Ectodermal cell (in vitro differentiated cells): Measurements from ENCODE around the gene ZNF181. TPM values are rescaled to one million over a fixed set of nuclear protein-coding genes. Genes with fewer than 3 reads are reported as not detected.
"Not testable (repeated sequence)": the region's sequence is repeated elsewhere in the genome, so short reads cannot be mapped to it uniquely, and the experiment has no call there.

Experiments used
- H3K27ac ChIP-seq: 2 replicates; pipeline ENCODE4 v1.7.0; 2013; ENCODE audit warnings: mild to moderate bottlenecking, low read depth, low read length; ENCODE audit not compliant: insufficient read depth, poor library complexity, severe bottlenecking
- H3K27me3 ChIP-seq: 2 replicates; pipeline ENCODE4 v1.7.0; 2013; ENCODE audit warnings: mild to moderate bottlenecking, low read length; ENCODE audit not compliant: insufficient read depth, control insufficient read depth, poor library complexity, severe bottlenecking
- H3K36me3 ChIP-seq: one replicate; pipeline ENCODE4 v1.7.0; 2013; ENCODE audit warnings: low read length; ENCODE audit not compliant: control insufficient read depth, insufficient read depth
- H3K4me1 ChIP-seq: one replicate; pipeline ENCODE4 v1.7.0; 2013; ENCODE audit warnings: low read length; ENCODE audit not compliant: control insufficient read depth, insufficient read depth
- H3K4me3 ChIP-seq: 2 replicates; pipeline ENCODE4 v1.7.0; 2013; ENCODE audit warnings: low read depth, low read length, control low read depth; ENCODE audit not compliant: insufficient read depth
- H3K9me3 ChIP-seq: 2 replicates; pipeline ENCODE4 v1.7.0; 2013; ENCODE audit warnings: mild to moderate bottlenecking, low read length, moderate library complexity; ENCODE audit not compliant: control insufficient read depth
- WGBS, 2 experiments: methylation state at CpG; one replicate each; pipeline ENCODE4 v1.1.7; 2013; ENCODE audit warnings: missing lambda C conversion rate in 2 of 2; 5-methylcytosine and 5-hydroxymethylcytosine counted together
- polyA plus RNA-seq, 4 experiments: library from polyadenylated mRNA; stranded (reverse); fragments of 50-300 nt; gene quantifications; one replicate each; pipeline ENCODE4 v1.2.3, GENCODE V29; 2013

ZNF181 gene
- 14.6 TPM for polyA plus RNA-seq (2013, experiment 1 of 4)
- polyA plus RNA-seq (2013, experiment 2 of 4) = 19.3 TPM
- polyA plus RNA-seq (2013, experiment 3 of 4) = 19.2 TPM
- 20.3 TPM for polyA plus RNA-seq (2013, experiment 4 of 4)

DNA sequence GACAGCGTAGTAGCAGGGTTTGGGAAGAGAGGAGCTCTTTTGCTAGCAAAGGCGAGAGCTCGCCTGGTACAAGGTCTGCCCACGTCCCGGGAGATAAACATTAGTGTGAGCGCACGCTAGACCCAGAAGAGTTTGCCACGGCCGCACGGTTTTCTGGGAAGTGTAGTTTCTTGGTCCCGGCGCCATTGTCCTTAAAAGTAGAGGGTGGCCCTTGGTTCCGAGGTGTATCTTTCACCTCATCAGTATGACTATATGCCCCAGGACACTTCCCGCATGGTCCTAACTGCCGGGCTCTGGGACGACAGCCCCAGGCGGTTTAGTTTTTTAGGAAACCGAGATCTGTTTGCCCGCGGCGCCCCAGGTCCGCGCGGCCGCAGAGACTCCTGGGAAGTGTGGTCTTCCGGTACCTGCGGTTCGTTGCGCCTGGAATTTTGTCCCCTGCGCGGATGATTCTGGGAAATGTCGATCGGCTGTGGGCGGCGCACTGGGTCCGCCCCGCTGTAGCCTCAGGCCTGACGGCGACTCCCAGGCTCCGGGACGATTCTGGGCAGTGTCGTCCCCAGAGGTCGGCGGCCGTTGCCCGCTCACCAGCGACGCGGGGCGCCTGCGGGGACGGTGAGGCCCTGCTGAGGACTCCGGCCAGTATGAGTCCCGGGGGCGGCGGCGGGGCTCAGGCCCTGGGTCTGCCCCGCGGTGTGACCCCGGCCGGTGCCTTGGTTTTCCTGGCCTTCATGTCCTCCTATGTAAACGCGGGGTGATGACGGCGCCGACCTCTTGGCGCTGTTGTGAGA, at the start of gene ZNF181:
Gene ZNF181 (plus strand): TSS at position 498 of the 791 bp plus-strand sequence. CDS start 795 bp downstream, outside the sequence.
- H3K27me3 ChIP-seq = no peaks in the 10 kb centered on the region
- peaks cover 5% of the 10 kb centered on the region for H3K4me1 ChIP-seq
- H3K4me3 ChIP-seq = peak within 1 kb of the TSS; percentile 58
- H3K36me3 ChIP-seq = no peaks in the 10 kb centered on the region
- WGBS, 2 experiments = 0% methylated on average over 67 of the region's 67 CpGs
- H3K27ac ChIP-seq = peak within 1 kb of the TSS; percentile 97
- H3K9me3 ChIP-seq = no peaks in the 10 kb centered on the region

DNA sequence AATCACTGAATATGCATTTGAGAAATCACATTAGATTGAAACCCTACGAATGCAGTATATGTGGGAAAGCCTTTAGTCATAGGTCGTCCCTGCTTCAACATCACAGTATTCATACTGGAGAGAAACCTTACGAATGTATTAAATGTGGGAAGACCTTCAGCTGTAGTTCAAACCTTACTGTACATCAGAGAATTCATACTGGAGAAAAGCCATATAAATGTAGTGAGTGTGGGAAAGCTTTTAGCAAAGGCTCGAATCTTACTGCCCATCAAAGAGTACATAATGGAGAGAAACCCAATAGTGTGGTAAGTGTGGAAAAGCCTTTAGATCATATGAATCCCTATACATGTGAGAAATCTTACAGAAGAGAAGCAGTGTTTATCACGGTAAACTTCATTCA, 48.8 kb upstream of the ZNF181 start:
- peaks cover 16% of the 10 kb centered on the region for H3K36me3 ChIP-seq
- H3K27ac ChIP-seq, H3K4me3 ChIP-seq, H3K9me3 ChIP-seq, H3K4me1 ChIP-seq, H3K27me3 ChIP-seq: not testable (repeated sequence)
- 80 to 92% methylated on average over 4 to 5 of the region's 5 CpGs for WGBS, 2 experiments

DNA sequence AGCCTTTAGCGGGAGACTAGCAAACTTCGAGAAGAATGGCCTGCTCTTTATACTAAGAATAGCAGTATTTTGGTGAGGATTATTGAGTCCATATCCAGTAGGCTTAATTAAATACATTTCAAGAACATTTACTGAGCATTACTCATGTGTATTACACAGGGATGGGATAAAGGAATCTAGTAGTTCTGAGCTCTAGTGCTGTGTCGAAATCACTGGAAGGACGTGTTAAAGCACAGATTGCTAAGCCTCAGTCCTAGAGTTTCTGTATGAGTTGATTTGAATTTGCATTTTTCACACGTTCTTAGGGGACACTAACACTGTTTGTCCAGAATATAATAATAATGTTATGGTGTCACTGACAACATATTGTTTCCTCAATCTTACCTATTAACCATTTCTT, 47.6 kb upstream of the ZNF181 start:
- H3K9me3 ChIP-seq = no peaks in the 10 kb centered on the region
- H3K36me3 ChIP-seq = peaks cover 16% of the 10 kb centered on the region
- no peak overlapping the region for H3K27ac ChIP-seq
- no peaks in the 10 kb centered on the region for H3K27me3 ChIP-seq
- no peak overlapping the region for H3K4me3 ChIP-seq
- no peaks in the 10 kb centered on the region for H3K4me1 ChIP-seq
- 92 to 94% methylated on average over 4 to 5 of the region's 5 CpGs for WGBS, 2 experiments

DNA sequence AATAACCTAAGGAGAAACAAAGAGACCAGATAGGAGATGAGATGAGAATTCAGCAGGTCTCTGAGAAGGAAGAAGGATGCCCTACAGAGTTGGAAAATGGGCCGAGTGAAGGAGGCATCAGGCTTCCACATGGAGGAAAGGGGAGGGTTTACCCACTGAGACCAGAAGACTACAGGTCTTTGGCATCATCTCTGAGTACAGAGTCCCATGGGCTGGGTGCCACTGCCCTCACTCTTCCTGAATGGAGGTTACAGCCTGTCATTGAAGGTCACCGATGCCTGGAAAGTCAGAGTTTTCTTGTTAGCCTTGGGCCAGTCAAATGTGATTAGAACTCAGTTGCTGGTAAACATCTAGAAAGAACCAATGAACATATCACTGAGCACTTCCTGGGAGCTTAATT, 46.7 kb upstream of the ZNF181 start:
- no peaks in the 10 kb centered on the region for H3K4me1 ChIP-seq
- H3K36me3 ChIP-seq = peaks cover 16% of the 10 kb centered on the region
- no peaks in the 10 kb centered on the region for H3K9me3 ChIP-seq
- WGBS, 2 experiments = 86 to 96% methylated on average over 2 of the region's 2 CpGs
- H3K27me3 ChIP-seq = no peaks in the 10 kb centered on the region
- no peak overlapping the region for H3K4me3 ChIP-seq
- no peak overlapping the region for H3K27ac ChIP-seq

DNA sequence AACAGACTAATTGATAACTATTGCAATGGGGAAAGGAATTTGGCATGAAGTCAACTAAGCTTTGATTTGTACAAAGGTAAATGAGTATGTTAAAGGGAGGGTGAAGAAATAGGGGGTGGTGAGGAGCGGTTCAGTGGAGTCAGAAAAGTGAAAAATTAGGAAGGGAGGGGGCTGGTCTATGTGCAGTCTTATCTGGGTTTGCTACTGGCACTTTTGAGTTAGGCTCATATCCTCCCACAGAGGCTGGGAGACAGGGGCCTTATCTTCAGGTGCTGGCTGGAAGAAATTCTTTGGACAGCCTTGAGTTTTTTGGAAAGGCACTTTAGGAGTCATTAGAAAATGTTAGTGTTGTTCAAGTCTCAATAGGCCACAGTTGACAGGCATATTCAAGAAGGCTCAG, 45.5 kb upstream of the ZNF181 start:
- WGBS, 2 experiments = no CpG with 5 or more reads among the region's 1 CpG
- Histone ChIP-seq H3K4me1 (no peaks in the 10 kb centered on the region), H3K36me3 (peaks cover 7% of the 10 kb centered on the region), H3K4me3 (no peak overlapping the region), H3K27me3 (no peaks in the 10 kb centered on the region), H3K27ac (no peak overlapping the region), H3K9me3 (no peaks in the 10 kb centered on the region)

DNA sequence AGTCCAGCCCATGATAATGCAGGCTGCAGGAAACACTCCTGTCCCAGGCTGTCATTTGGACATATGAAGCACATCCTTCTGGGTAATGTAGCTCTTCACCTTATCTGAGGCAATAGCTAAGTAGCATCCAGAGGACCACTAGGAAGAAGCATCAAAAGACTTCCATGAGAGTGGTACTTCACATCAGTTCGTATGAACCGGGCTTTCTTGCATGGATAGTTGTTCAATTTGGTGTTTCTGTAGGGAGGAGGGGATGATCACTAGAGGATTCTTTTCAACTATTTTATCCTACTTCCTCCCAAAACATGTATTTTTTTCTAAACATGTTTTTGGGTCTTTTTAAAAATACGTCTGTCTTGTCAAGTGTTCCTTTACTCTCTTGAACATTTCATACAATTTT, 43.7 kb upstream of the ZNF181 start:
- no peak overlapping the region for H3K27ac ChIP-seq
- WGBS, 2 experiments = 79 to 90% methylated on average over 2 to 3 of the region's 3 CpGs
- H3K36me3 ChIP-seq = no peaks in the 10 kb centered on the region
- no peaks in the 10 kb centered on the region for H3K9me3 ChIP-seq
- H3K27me3 ChIP-seq = no peaks in the 10 kb centered on the region
- H3K4me1 ChIP-seq = no peaks in the 10 kb centered on the region
- no peak overlapping the region for H3K4me3 ChIP-seq

DNA sequence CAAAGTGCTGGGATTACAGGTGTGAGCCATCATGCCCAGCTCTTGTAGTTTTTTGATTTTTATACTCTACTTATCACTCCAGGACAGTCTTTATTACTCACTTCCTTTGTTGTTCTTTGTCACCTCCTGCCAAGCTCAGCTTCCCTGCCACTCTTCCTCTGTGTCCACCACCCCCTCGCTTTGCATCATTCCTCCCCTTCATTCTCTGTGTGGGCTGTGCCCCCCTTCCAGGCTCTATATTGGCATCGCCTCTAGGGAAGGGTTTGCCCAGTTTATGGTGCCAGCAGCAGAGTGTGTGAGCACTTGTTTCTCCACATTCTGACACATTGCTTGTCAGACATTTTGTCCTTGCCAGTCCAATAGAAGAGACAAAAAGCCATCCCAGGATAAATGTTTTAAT, 41.5 kb upstream of the ZNF181 start:
- no peak overlapping the region for H3K4me3 ChIP-seq
- H3K36me3 ChIP-seq = no peaks in the 10 kb centered on the region
- H3K9me3 ChIP-seq = no peaks in the 10 kb centered on the region
- H3K4me1 ChIP-seq = no peaks in the 10 kb centered on the region
- no peak overlapping the region for H3K27ac ChIP-seq
- H3K27me3 ChIP-seq = no peaks in the 10 kb centered on the region
- WGBS, 2 experiments = 65% methylated on average over 2 of the region's 2 CpGs

DNA sequence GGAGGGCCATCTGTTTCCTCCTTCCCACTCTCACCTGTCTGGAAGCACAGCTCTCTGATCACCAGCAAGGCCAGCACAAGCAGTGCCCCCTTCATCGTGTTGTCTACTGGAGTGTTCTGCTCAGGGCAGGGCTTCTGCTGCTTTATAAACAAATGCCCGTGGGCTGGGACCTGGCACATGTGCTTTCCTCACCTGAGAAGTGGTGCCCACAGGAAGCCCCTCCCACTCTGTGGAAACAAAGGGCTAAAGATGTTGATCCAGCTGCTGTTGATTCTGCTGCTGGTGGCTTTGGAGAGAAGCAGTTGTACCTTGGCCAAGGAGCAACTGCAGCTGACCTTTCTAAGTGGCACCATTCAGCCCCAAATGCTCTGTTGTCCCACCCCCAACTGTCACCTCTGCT, 26.4 kb upstream of the ZNF181 start:
- Histone ChIP-seq H3K4me1 (no peaks in the 10 kb centered on the region), H3K36me3 (no peaks in the 10 kb centered on the region), H3K27me3 (no peaks in the 10 kb centered on the region), H3K27ac (no peak overlapping the region), H3K4me3 (no peak overlapping the region), H3K9me3 (no peaks in the 10 kb centered on the region)
- WGBS, 2 experiments = 55 to 68% methylated on average over 2 of the region's 2 CpGs

DNA sequence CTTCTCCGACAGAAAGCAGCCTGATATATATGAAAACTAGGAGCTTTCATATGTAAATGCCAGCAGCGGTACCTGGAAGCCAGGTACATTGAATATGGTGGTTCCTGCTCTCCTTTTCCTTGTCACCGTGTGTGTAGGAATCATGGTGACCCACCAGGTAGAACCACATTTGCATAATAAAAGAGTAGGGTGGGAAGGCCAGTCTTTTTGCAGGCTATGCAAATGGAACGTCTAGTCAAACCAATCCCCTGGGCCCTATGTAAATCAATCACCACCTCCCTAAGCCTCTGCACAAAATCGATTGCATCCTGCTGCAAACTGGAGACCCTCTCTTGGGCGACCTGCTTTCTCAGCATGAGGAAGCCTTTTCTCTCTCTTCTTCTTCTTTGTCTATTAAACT, 22.2 kb upstream of the ZNF181 start:
- no peak overlapping the region for H3K4me3 ChIP-seq
- no peaks in the 10 kb centered on the region for H3K36me3 ChIP-seq
- H3K27ac ChIP-seq = no peak overlapping the region
- no peaks in the 10 kb centered on the region for H3K27me3 ChIP-seq
- no peaks in the 10 kb centered on the region for H3K9me3 ChIP-seq
- 62 to 78% methylated on average over 5 to 6 of the region's 6 CpGs for WGBS, 2 experiments
- H3K4me1 ChIP-seq = no peaks in the 10 kb centered on the region

DNA sequence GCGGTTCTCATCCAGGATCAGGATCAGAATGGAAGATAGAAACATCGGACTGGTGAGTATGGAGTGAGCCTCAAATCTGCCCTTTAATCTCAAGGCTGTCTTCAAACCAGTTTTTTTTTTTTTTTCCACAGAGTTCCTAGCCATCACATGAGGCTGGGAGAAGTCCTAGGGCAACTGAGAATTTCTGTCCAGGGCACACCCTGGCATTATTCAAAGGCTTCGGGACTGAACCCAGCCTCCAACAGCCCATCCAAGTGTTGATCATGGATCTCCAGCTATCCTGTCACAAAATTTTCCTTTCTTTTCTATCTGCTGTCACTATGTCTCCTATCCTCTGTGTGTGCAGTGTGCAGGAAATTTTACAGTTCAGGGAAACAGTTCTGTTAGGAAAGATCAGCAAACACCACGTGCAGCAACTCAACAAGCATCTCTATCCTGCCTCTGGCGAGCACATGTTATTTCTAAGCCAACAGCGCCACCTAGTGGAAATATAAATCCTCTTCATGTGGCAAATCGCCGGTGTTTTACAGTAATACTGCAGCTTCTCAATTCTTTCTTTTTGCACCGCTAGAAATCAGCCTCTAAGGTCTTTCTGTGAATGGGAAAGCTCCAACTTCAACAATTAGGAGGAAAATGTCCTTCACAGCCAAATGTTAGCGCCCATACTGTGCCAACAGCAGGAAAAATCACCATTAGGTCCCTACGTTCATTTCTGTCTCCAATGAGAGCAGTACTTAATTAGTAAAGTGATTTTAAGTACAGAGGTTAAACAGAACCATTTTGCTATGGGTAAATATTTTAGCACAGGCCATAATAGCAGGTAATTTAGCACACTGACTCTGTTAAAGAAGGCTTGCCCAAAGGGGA, 21.4 kb upstream of the ZNF181 start:
- H3K4me3 ChIP-seq = no peak overlapping the region
- H3K27ac ChIP-seq = no peak overlapping the region
- H3K36me3 ChIP-seq = no peaks in the 10 kb centered on the region
- no peaks in the 10 kb centered on the region for H3K4me1 ChIP-seq
- WGBS, 2 experiments = 38 to 40% methylated on average over 11 of the region's 11 CpGs
- no peaks in the 10 kb centered on the region for H3K9me3 ChIP-seq
- no peaks in the 10 kb centered on the region for H3K27me3 ChIP-seq
